HG02840 (cell line): ENCODE measurements around the gene CAPN11.
"Not testable (repeated sequence)": the region's sequence is repeated elsewhere in the genome, so short reads cannot be mapped to it uniquely, and the experiment has no call there.

Experiments used
- ATAC-seq: cut with Tn5 transposase; IDR thresholded peaks from one replicate; pipeline ENCODE4 v1.9.1; 2021; ENCODE audit warnings: mild to moderate bottlenecking, moderate library complexity, moderate number of reproducible peaks; ENCODE audit not compliant: unreplicated experiment, low FRiP score

Gene CAPN11

DNA sequence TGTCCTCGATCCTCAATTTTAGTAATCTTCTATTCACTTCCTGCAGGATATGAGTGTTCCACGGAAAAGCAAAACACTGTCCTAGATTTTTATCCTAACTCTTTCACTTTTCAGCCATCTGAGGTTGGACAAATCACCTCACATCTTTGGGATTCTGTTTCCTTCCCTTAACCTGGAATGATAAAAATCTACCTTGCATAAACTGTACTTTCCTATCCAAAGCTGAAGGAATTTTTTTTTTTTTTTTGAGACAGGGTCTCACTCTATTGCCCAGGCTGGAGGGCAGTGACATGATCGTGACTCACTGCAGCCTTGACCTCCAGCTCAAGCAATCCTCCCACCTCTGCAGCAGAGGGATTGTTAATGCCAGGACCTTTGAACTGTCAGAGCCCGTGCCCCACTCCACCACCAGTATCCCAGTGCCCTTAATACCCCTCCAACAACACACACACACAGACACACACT is 20.5 kb downstream of the CAPN11 start:
- ATAC-seq: no peak

DNA sequence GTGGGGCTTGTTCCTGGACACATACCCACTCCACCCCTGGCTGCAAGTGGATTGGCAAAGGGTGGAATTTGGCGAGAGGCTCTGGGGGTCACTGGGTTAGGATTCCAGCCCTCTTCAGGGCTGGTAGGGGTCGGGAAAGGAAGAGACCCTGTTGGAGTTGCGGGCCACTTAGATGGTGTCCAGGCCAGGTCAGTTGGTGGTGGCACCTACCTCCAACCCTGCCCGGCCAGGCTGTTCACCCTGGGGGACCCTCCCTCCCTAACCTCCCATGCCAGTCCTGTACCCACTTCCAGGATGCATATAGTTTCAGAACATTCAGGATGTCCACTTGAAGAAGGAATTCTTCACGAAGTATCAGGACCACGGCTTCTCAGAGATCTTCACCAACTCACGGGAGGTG is 21.0 kb downstream of the CAPN11 start:
- no peak for ATAC-seq

DNA sequence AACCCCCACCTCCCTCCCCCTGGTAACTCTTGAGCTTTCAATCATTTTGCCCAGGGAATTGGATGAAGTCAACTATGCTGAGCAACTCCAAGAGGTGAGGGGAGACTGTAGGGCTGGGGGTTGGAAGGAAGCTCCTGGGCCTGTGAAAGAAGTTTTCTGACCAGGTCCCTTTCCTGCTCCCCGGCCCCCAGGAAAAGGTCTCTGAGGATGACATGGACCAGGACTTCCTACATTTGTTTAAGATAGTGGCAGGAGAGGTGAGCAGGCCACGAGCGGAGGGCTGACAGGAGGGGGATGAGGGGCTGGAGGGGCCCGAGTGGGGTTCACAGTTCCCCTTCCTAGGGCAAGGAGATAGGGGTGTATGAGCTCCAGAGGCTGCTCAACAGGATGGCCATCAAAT is 21.8 kb downstream of the CAPN11 start:
- no peak for ATAC-seq

DNA sequence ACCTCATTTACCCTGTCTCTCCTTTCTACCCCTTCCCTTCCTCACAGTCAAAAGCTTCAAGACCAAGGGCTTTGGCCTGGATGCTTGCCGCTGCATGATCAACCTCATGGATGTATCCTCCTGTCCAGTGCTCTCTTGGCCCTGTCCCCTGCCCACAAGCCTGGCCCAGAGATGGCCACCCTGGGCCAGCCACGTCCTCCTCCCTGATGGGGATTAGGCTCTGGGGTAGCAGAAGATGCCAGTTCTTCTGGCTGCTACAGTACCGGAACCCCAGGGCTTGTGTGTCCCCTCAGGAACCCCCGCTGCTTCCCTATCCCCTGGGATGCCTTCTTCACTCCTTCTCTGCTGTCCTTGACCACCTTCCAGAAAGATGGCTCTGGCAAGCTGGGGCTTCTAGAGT is 22.3 kb downstream of the CAPN11 start:
- ATAC-seq: no peak

DNA sequence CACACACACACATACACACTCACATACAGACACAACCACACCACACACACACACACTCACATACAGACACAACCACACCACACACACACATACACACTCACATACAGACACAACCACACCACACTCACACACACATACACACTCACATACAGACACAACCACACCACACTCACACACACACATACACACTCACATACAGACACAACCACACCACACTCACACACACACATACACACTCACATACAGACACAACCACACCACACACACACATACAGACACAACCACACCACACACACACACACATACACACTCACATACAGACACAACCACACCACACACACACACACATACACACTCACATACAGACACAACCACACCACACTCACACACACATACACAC is 23.2 kb downstream of the CAPN11 start:
- not testable (repeated sequence) for ATAC-seq

DNA sequence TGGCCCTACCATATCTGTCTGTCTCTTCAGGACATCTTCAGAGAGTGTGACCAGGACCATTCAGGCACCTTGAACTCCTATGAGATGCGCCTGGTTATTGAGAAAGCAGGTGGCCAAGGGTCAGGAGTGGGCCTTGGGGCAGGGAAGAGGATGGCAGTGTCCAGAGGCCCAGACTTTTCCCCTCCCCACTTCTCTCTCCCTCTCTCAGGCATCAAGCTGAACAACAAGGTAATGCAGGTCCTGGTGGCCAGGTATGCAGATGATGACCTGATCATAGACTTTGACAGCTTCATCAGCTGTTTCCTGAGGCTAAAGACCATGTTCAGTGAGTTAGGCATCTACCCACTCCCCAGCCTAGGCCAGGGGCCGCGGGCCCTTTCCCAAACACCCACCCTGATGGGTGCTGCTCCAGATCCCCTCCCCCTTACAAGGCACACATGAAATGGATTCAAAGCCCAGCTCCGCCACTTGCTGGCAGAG is 24.3 kb downstream of the CAPN11 start:
- ATAC-seq: no peak

DNA sequence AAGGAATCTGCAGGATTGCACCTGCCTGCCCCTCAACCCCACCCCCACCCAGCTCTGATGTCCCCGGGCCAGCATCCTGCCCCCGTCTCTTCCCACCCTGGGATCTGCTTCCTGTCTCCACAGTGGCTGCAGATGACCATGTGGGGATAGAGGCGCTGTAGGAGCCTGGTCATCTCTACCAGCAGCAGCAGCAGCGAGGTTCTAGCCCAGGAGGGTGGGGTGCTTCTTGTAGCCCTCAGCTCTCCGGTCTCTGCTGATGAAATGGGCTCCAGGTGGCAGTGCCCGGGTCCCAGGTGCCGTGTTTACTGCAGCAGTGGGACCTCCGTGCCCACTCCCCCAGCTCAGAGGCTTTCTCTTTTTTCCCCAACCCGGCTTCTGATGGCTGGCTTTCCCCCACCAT is 25.2 kb downstream of the CAPN11 start:
- ATAC-seq: no peak

DNA sequence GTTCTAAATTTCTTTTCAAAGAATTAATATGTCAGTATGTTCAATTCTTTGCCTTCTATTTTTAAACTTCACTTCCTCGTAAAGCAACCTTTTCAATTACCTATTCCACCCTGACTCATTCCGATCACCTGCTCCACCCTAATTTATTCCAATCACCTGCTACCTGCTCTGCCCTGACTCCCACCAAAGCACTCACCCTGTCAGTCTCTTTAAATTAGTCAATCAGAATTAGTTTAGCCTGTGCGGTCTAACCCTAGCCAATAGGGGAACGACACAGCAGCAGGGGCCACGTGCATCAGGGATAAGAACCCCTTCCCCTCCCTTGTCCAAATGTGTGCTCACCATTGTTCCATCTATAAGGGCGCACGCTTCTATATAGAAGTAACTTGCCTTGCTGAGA is 26.7 kb downstream of the CAPN11 start:
- ATAC-seq: not testable (repeated sequence)

DNA sequence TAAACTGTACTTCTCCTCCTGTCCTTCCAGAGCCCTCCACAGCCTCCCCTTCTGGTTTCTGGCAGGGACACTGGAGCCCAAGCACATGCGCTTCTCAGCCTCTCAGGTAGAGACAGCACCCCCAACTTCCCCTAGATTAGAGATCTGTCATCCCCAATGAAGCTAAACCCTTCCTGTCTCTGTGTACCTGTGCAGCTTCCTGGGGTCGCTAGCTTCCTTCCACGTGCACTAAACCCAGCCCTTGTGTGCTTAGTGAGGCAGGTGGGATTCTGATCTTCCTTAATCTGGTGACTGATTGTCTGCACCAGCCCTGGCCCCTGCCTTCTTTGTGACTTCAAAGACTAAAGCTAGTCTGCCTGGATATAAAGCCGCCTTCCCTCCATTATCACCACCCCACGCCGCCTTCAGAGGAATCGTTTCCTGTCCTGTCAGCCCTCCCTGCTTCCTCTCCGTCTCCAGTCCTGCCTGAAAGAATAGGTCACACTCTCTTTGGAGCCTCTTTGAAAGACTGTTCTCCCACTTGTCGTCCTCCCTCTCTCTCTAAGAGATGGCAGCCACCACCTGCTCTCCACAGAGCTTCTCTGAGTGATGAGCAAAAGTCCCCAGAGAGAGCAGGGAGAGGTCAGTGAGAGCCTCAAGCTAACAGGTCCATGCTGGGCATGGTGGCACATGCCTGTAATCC is 27.5 kb downstream of the CAPN11 start:
- ATAC-seq: no peak

DNA sequence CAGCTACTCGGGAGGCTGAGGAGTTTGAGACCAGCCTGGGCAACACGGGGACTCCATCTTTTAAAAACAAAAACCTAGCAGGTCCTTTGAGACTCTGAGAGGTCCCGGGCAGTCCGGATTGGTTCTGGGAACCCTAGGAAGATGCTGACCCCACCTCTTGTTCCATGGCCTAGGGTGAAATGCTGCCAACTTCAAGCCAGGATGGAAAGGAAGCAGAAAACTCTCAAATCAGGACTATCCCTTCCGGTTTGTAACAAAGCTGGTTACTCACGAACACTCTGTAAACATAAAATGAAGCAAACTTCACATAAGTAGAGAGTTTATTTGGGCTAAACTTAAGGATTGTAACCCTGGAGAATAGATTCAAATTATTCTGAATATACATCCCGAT is 28.0 kb downstream of the CAPN11 start:
- no peak for ATAC-seq

DNA sequence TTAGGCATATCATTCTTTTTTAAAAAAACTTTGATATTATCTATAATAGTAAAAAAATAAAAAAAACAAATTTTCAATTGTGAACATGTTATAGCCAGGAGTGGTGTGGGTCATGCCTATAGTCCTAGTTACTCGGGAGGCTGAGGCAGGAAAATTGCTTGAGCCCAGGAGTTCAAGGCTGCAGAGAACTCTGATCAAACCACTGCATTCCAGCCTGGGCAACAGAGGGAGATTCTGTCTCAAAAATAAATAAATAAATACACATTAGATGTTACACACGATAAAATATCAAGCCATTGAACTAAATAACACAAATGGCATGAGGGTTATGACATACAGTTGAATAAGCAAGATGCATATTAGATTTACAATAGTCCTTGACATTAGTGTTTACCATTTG is 30.2 kb downstream of the CAPN11 start:
- ATAC-seq: no peak

DNA sequence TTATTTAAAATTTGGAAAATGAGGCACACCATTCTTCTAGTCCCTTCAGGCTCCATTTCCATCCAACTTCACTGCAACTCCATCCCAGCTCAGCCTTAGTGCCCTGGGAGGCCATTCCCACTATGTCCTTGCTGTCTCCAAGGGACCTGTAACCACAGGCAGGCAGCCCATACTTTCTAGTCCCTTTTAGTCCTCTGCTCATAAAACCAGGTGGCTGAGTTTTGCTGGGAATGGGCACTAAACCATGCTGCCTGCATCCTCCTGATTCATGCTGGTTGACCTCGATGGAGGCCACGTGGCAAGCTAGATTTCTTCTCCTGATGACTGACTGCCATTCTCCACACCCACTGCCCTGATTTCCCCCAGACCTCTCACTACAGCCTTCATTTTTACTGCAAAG is 30.6 kb downstream of the CAPN11 start:
- no peak for ATAC-seq

DNA sequence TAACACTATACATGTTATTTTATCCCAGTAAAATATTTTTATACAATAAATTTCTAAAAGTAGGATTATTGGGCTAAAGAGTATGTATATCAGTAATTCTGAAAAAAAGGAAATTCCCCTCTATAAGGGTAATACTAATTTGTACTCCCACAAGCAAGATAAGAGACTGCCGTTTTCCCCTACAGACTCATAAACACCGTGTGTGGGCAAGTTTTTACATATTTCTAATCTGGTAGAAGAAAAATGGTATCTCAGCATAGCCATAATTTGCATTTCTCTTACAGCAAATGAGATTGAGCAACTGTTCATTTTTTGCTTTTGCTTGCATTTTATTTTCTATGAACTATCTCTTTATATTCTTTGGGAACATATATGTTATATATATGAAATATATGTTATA is 32.1 kb downstream of the CAPN11 start:
- ATAC-seq: no peak

DNA sequence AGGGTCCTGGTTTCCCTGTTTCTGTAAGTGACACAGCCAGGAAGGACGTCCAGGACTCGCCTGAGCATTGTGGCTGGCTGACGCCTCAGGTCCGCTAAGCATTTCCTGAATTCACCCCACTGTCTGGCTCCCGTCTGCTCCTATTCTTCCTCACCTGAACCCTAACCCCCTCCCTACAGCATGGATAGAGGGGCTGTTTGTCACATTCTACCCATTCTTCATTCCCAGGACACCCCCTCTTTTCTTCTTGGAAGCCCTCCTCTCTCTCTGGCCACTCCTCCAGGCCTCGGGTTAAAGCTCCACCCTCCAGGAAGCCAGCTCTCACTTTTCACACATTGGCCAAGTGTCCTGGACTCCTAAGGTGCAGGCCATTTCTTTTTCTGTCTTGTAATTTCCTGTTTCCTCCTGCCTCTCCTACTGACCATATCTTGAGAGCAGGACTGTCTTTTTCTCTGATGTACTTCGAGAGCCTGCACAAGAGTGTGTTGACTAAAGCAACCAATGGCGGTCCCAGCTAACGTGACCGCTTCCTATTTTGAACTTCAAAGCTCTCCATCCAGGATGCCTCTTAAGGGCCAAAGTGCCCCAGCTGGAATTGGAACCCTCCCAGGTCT is 33.9 kb downstream of the CAPN11 start:
- no peak for ATAC-seq

DNA sequence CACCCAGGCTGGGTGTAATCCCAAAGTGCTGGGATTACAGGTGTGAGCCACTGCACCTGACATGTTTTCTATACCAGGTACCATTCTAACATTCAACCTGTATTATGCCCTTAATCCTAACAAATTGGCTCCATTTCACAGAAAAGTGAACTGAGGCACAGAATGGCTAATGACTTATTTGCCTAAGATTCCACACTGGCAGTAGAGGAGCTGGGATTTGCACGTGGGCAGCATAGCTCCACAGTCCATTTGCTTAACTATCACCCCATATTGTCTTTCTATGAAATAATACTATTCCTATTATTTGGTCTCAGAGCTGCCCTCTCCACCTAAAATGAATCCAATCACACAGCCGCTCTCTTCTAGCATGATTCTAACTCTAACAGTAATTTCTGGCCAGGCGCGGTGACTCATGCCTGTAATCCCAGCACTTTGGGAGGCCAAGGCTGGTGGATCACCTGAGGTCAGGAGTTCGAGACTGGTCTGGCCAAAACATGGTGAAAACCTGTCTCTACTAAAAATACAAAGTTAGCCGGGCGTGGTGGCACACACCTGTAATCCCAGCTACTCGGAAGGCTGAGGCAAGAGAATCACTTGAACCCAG is 34.8 kb downstream of the CAPN11 start:
- ATAC-seq: no peak

DNA sequence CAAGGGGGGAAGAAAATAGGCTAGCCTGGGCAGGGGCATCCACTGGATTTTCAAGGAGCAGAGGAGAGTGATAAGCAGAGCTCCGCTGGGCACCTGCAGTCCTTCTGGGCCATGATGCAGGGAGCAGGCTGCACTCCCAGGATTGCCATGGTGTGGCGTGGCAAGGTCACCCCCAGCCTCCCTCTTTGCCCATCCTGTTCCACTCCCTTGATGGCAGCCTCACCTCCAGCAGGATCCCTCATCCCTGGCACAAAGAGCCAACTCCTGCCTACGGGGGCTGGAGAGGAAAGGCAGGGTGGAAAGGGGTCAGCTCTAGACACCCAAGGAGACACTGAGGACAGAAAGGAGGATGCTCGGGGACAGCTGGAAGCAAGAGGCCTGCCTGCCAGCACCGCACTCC is 35.7 kb downstream of the CAPN11 start:
- no peak for ATAC-seq

DNA sequence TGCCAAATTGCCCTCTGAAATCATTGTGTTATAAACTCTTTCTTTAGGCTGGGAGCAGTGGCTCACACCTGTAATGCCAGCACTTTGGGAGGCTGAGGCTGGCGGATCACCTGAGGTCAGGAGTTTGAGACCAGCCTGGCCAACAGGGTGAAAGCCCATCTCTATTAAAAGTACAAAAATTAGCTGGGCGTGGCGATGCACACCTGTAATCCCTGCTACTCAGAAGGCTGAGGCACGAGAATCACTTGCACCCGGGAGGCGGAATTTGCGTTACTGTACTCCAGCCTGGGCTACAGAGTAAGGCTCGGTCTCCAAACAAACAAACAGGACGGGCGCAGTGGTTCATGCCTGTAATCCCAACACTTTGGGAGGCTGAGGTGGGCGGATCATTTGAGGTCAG is 37.7 kb downstream of the CAPN11 start:
- not testable (repeated sequence) for ATAC-seq

DNA sequence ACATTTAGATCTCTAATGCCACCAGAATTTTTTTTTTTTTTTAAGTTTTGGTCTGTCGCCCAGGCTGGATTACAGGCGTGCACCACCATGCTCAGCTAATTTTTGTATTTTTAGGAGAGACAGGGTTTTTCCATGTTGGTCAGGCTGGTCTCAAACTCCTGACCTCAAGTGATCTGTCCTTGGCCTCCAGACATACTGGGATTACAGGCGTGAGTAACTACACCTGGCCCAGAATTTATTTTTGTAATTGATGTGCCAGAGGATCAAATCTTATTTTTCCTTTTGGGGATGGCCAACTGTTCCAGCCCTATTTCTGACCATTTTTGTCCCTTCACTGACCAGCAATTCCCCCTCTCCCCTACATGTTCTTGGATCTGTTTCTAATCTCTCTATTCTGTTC is 40.1 kb downstream of the CAPN11 start:
- no peak for ATAC-seq

DNA sequence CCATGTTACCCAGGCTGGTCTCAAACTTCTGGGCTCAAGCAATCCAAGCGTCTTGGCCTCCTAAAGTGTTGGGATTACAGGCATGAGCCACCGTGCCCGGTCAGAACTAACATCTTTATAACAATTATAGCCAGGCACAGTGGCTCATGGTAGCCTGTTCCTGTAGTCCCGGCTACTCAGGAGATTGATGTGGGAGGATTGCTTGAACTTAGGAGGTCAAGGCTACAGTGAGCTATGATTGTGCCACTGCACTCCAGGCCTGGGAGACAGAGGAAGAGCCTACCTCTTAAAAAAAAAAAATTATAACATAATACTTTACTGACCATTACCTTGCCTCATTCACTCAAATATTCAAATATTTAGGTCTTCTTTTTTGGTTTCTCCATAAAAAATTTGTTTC is 41.3 kb downstream of the CAPN11 start:
- ATAC-seq: no peak

DNA sequence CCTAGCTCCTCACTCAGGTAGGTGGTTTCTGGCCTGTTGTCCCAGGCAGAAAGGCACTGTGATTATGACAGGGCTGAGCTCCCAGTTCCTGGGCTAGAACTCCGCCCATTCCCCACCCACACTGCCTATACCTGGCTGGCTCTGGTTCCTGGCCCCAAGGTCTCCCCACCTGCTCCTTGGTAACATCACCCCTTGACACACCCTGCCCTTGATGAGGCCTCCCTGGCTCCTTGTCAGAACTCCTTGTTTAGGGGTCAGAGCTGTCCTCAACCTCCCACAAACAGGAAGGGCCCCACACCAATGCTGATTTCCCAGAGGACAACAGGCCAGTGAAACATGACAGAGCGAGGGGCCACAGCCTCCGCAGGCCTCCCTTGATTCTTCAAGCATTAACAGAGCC is 42.6 kb downstream of the CAPN11 start:
- ATAC-seq: no peak

DNA sequence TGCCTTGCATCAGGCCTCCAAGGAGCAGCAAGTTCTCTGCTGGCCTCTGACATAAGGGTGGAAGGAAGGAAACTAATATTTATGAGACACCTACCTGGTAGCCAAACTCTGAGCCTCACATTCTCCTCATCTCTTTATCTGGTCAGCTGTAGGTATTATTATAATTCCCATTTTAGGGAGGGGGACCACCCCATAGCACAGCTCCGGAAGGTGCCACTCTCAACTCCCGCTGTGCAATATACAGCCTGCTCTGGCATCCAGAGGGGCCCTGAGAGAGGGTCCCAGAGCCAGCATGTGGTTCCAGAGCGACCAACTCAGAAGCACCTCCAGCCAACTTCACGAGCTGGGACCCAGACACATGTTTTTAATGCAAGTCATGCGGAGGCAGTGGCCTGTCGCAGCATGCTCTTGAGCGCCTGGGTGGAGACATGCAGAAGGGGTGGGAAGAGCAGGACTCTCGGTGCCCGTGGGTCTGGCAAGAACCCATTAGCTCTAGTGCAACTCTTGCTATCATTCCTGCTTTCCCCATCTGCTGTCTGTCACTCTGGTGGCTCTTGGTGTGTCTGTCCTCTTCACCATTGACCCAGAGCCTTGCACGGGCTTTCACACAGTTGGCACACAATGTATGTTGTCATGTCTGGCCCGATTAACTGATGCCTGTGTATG is 43.2 kb downstream of the CAPN11 start:
- no peak for ATAC-seq
